ENCODE measurements around the gene TAS1R3. TPM values are rescaled to one million over a fixed set of nuclear protein-coding genes. Genes with fewer than 3 reads are reported as not detected.

TAS1R3 gene
- total and polyA plus RNA-seq, 2 of the 4 experiments (the other 2 are of a cell fraction), result under 0.01 to 0.05 TPM

DNA sequence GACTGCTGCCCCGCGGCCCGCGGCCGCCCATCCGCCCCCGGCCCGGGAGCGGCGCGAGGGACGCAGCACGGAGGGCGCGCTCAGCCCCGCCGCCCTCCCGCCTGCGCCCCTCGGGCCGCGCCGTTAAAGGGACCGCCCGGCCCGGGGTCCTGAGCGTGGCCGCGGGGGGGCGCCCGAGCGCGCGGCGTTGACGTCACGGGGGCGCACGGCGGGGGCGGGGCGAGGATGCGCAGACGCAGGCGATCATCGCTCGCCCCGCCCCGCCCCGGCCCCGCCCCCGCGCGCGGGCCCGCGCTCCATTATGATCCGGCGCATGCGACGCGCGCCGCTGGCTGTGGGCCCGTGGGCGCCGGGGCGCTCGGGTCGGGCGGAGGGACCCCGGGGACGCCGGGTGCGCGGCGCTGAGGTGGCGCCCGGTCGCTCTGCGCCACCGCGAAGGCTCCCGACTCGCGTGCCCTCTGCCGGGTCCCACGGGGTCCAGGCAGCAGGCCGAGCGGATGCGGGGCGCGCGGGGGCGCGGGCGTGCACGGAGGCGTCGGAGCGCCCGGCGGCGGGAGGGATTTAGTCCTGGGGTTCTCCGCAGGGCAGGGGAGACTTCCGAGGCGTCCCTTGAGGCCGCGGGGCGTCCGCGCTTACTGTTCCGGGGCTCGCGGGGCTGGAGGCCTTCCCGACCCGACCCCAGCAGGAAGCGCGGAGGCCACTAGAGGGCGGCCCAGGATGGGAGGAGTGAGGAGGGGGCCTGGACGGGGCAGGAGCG is 18.4 kb downstream of the TAS1R3 start, which contains the start of gene DVL1:
TSS of gene DVL1 (minus strand) at position 163 of the 757 bp plus-strand sequence. CDS start 353 bp downstream, outside the sequence.
- Histone ChIP-seq H3K36me3 (ENCODE audit: control insufficient read depth, insufficient read depth, low read length) (peaks cover 30% of the 10 kb centered on the region), H3K9ac (ENCODE audit: low read depth, low read length) (peak within 1 kb of the TSS; percentile 85), H2AK9ac (replicated peaks; ENCODE audit: low read depth, low read length, poor library complexity) (peak within 1 kb of the TSS; percentile 94), H3K27ac (ENCODE audit: insufficient read depth, low read length) (peak within 1 kb of the TSS; percentile 79), H3K9me3 (ENCODE audit: control insufficient read depth, insufficient read depth, low read length) (no peaks in the 10 kb centered on the region), H4K8ac (ENCODE audit: low read depth in 2 of 2, low read length in 2 of 2) (peak within 1 kb of the TSS; percentile 24 to 58; a peak in 2 of 4 replicates), H2BK120ac (ENCODE audit: low read depth, low read length) (no peak within 1 kb of the TSS), H4K5ac (ENCODE audit: low read depth, low read length) (peak within 1 kb of the TSS; percentile 73), H2AK5ac (ENCODE audit: low read depth, low read length) (peak within 1 kb of the TSS; percentile 78), H3K4me2 (ENCODE audit: low read depth, low read length) (peak within 1 kb of the TSS; percentile 95), H3K4me1 (ENCODE audit: control insufficient read depth, insufficient read depth, low read length) (peaks cover 49% of the 10 kb centered on the region), H4K20me1 (ENCODE audit: insufficient read depth, low read length) (peaks cover 68% of the 10 kb centered on the region), H3K18ac (ENCODE audit: low read depth, low read length) (peak within 1 kb of the TSS; percentile 37; the same call in 1 of the 2 replicates), H3K4me3 (ENCODE audit: insufficient read depth, low read depth, low read length) (peak within 1 kb of the TSS; percentile 100), H3K79me1 (ENCODE audit: low read depth in 1 of 2, low read length in 2 of 2) (peaks cover 8 to 61% of the 10 kb centered on the region in 2 experiments; a peak in 3 of 4 replicates), H2BK20ac (ENCODE audit: low read depth, low read length) (no peak within 1 kb of the TSS), H3K27me3 (ENCODE audit: control insufficient read depth, insufficient read depth, low read length) (no peaks in the 10 kb centered on the region), H2BK15ac (ENCODE audit: low read depth, low read length) (no peak within 1 kb of the TSS), H2AFZ (replicated peaks; ENCODE audit: low read length, poor library complexity) (peak within 1 kb of the TSS; percentile 91), H3K4ac (ENCODE audit: low read depth, low read length) (peak within 1 kb of the TSS; percentile 55), H3K9me1 (ENCODE audit: insufficient read depth, low read length) (0 out of 2 replicates have a peak, but pooled peaks cover 3% of the 10 kb centered on the region), H3K14ac (replicated peaks; ENCODE audit: low read depth, low read length) (peak within 1 kb of the TSS; percentile 79), H2BK5ac (ENCODE audit: low read depth, low read length, poor library complexity, severe bottlenecking) (peak within 1 kb of the TSS; percentile 73), H4K91ac (ENCODE audit: insufficient read depth, low read depth, low read length) (peak within 1 kb of the TSS; percentile 55; the same call in 1 of the 2 replicates), H3K23ac (ENCODE audit: low read depth, low read length) (peak within 1 kb of the TSS; percentile 58; the same call in 1 of the 2 replicates), H3K56ac (ENCODE audit: extremely low read depth, insufficient read depth, low read length) (peak within 1 kb of the TSS; percentile 38; the same call in 1 of the 2 replicates)
- in situ Hi-C loops (cut with MboI; ENCODE audit: low sequenced_read_pairs) (no loop called here), dilution Hi-C loops (cut with HindIII; ENCODE audit: low sequenced_read_pairs, unreplicated experiment) (no loop called here), intact Hi-C loops (cut with micrococcal nuclease) (loop anchor here (1.0 to 2.0 kb wide), 2 partner anchors 26 to 49 kb away; partner anchors contain the start of genes AURKAIP1 and CCNL2)
- ATAC-seq (ENCODE audit: low read depth) (peak; percentile 67), DNase-seq (peak; percentile 58)
- no TSS peak for BruUV-seq (replicated peaks)
- ChIA-PET POLR2A (ENCODE audit: unreplicated experiment) (no interaction called here), CTCF (no interaction called here)
- TF ChIP-seq, protein P1, sequence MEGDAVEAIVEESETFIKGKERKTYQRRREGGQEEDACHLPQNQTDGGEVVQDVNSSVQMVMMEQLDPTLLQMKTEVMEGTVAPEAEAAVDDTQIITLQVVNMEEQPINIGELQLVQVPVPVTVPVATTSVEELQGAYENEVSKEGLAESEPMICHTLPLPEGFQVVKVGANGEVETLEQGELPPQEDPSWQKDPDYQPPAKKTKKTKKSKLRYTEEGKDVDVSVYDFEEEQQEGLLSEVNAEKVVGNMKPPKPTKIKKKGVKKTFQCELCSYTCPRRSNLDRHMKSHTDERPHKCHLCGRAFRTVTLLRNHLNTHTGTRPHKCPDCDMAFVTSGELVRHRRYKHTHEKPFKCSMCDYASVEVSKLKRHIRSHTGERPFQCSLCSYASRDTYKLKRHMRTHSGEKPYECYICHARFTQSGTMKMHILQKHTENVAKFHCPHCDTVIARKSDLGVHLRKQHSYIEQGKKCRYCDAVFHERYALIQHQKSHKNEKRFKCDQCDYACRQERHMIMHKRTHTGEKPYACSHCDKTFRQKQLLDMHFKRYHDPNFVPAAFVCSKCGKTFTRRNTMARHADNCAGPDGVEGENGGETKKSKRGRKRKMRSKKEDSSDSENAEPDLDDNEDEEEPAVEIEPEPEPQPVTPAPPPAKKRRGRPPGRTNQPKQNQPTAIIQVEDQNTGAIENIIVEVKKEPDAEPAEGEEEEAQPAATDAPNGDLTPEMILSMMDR (conservative IDR thresholded peaks at IDR 0.05; ENCODE audit: low read depth, low read length), result peak; percentile 51
- TF ChIP-seq, protein P2, sequence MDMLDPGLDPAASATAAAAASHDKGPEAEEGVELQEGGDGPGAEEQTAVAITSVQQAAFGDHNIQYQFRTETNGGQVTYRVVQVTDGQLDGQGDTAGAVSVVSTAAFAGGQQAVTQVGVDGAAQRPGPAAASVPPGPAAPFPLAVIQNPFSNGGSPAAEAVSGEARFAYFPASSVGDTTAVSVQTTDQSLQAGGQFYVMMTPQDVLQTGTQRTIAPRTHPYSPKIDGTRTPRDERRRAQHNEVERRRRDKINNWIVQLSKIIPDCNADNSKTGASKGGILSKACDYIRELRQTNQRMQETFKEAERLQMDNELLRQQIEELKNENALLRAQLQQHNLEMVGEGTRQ (IDR thresholded peaks at IDR 0.05; ENCODE audit: low read depth, low read length), result no peak
- TF ChIP-seq MAFK (IDR thresholded peaks at IDR 0.05; ENCODE audit: low read depth, low read length) (no peak), MAZ (IDR thresholded peaks at IDR 0.05; ENCODE audit: borderline replicate concordance, low read depth, low read length) (peak; percentile 60; the same call in 1 of the 2 replicates), RAD21 (IDR thresholded peaks at IDR 0.05; ENCODE audit: low read length) (peak; percentile 51), SMC3 (IDR thresholded peaks at IDR 0.05; ENCODE audit: low read depth, low read length) (peak; percentile 34)
- WGBS, 2 experiments (ENCODE audit: extremely low coverage in 2 of 2, insufficient read length in 1 of 2), result 0% methylated on average over 61 of the region's 122 CpGs; no CpG with 5 or more reads in 1 of the 2 experiments
